Ovary (tissue), 3 donors: ENCODE results near the gene POLR1B.

Source experiments
- EP300 ChIP-seq: sonication (generic); formaldehyde crosslinking; IDR thresholded peaks from one replicate; pipeline ENCODE4 v1.6.1; 2017; ENCODE audit warnings: antibody characterized with exemption
- POLR2A ChIP-seq: fragments of 450-650 bp; IDR thresholded peaks from one replicate; pipeline ENCODE4 v1.6.1; 2017; ENCODE audit warnings: antibody characterized with exemption, mild to moderate bottlenecking, moderate library complexity
- TF ChIP-seq, protein P1 (sequence below), 3 donors: fragments of 450-650 bp in 2 of 3; fragments of 200-600 bp in 1 of 3; IDR thresholded peaks; one replicate each; pipeline versions ENCODE4 v1.5.1 to v1.8.0; 2016 to 2022; ENCODE audit warnings: antibody characterized with exemption in 3 of 3, mild to moderate bottlenecking in 1 of 3
- donor health status: DM: no; HTN: no; CAD: no.

DNA sequence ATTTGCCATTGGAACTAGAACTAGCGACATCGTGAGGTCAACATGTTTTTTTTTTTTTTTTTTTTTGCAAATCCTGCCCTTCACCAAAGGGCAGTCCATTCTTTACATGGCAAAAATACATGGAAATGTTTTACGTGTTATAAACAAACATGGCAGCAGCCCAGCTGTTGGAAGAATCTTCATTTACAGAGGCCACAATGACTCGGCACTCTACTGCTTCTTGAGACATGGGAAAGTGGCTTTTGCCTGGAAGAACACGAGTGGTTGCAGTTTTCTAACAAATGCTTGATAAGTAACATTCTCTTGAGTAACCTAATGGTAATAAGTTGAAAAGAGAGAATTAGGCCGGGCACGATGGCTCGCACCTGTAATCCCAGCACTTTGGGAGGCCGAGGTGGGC, 22.8 kb upstream of the POLR1B start:
- TF ChIP-seq, protein P1, sequence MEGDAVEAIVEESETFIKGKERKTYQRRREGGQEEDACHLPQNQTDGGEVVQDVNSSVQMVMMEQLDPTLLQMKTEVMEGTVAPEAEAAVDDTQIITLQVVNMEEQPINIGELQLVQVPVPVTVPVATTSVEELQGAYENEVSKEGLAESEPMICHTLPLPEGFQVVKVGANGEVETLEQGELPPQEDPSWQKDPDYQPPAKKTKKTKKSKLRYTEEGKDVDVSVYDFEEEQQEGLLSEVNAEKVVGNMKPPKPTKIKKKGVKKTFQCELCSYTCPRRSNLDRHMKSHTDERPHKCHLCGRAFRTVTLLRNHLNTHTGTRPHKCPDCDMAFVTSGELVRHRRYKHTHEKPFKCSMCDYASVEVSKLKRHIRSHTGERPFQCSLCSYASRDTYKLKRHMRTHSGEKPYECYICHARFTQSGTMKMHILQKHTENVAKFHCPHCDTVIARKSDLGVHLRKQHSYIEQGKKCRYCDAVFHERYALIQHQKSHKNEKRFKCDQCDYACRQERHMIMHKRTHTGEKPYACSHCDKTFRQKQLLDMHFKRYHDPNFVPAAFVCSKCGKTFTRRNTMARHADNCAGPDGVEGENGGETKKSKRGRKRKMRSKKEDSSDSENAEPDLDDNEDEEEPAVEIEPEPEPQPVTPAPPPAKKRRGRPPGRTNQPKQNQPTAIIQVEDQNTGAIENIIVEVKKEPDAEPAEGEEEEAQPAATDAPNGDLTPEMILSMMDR (IDR thresholded peaks at IDR 0.05) = no peak
- no peak for TF ChIP-seq POLR2A
- TF ChIP-seq EP300 = no peak
